ENCODE results near the gene SAPCD1.

Gene SAPCD1

GRCh38 chr6:31732029-31732428 lies 30.4 kb upstream of the SAPCD1 start:
- Histone ChIP-seq H3K4me3 (ENCODE audit: low read depth, low read length) (no peak overlapping the region), H3K27me3 (replicated peaks) (no peaks in the 10 kb centered on the region), H3K27ac (no peak overlapping the region), H3K36me3 (replicated peaks) (peaks cover 48% of the 10 kb centered on the region)
- no peak for DNase-seq
- TF ChIP-seq, protein P1, sequence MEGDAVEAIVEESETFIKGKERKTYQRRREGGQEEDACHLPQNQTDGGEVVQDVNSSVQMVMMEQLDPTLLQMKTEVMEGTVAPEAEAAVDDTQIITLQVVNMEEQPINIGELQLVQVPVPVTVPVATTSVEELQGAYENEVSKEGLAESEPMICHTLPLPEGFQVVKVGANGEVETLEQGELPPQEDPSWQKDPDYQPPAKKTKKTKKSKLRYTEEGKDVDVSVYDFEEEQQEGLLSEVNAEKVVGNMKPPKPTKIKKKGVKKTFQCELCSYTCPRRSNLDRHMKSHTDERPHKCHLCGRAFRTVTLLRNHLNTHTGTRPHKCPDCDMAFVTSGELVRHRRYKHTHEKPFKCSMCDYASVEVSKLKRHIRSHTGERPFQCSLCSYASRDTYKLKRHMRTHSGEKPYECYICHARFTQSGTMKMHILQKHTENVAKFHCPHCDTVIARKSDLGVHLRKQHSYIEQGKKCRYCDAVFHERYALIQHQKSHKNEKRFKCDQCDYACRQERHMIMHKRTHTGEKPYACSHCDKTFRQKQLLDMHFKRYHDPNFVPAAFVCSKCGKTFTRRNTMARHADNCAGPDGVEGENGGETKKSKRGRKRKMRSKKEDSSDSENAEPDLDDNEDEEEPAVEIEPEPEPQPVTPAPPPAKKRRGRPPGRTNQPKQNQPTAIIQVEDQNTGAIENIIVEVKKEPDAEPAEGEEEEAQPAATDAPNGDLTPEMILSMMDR (IDR thresholded peaks at IDR 0.05; ENCODE audit: low read depth, low read length, missing control alignments), result no peak
- in situ Hi-C loops (cut with HindIII; ENCODE audit: low pct_ligation_motif_present, low sequenced_read_pairs), result no loop called here

- Histone ChIP-seq H3K27ac (no peak overlapping the region), H3K4me3 (ENCODE audit: low read depth, low read length) (peak overlapping the region; percentile 96)
- in situ Hi-C loops (cut with HindIII; ENCODE audit: low pct_ligation_motif_present, low sequenced_read_pairs), result no loop called here
Observed at GRCh38 chr6:31733734-31734133, 28.7 kb upstream of the SAPCD1 start.

GRCh38 chr6:31734247-31734820 lies 28.1 kb upstream of the SAPCD1 start:
- no peak for DNase-seq
- peak overlapping the region; percentile 81 for H3K27ac ChIP-seq
- H3K36me3 ChIP-seq (replicated peaks), result peaks cover 39% of the 10 kb centered on the region
- no peaks in the 10 kb centered on the region for H3K27me3 ChIP-seq (replicated peaks)
- TF ChIP-seq, protein P1 (IDR thresholded peaks at IDR 0.05; ENCODE audit: low read depth, low read length, missing control alignments), result no peak
- peak overlapping the region; percentile 96 for H3K4me3 ChIP-seq (ENCODE audit: low read depth, low read length)
- in situ Hi-C loops (cut with HindIII; ENCODE audit: low pct_ligation_motif_present, low sequenced_read_pairs), result no loop called here

More at GRCh38 chr6:31733734-31734133, 28.7 kb upstream of the SAPCD1 start:
- Histone ChIP-seq H3K27me3 (replicated peaks) (no peaks in the 10 kb centered on the region), H3K36me3 (replicated peaks) (peaks cover 39% of the 10 kb centered on the region)
- no peak for DNase-seq
- TF ChIP-seq, protein P1 (IDR thresholded peaks at IDR 0.05; ENCODE audit: low read depth, low read length, missing control alignments), result no peak

- Histone ChIP-seq H3K36me3 (replicated peaks) (peaks cover 39% of the 10 kb centered on the region), H3K4me3 (ENCODE audit: low read depth, low read length) (peak overlapping the region; percentile 96), H3K27ac (peak overlapping the region; percentile 81), H3K27me3 (replicated peaks) (no peaks in the 10 kb centered on the region)
- in situ Hi-C loops (cut with HindIII; ENCODE audit: low pct_ligation_motif_present, low sequenced_read_pairs), result no loop called here
- DNase-seq, result peak; percentile 50
- TF ChIP-seq, protein P1 (IDR thresholded peaks at IDR 0.05; ENCODE audit: low read depth, low read length, missing control alignments), result no peak
Observed at GRCh38 chr6:31734821-31735406, 27.5 kb upstream of the SAPCD1 start.

GRCh38 chr6:31736021-31736767 lies 26.3 kb upstream of the SAPCD1 start, which contains the start of gene CLIC1:
TSS of gene CLIC1 (minus strand) at chr6:31736530. CDS start at chr6:31736300, 230 bp downstream.
- DNase-seq, result peak; percentile 78
- in situ Hi-C loops (cut with HindIII; ENCODE audit: low pct_ligation_motif_present, low sequenced_read_pairs), result no loop called here
- TF ChIP-seq, protein P1 (IDR thresholded peaks at IDR 0.05; ENCODE audit: low read depth, low read length, missing control alignments), result no peak
- Histone ChIP-seq H3K4me3 (ENCODE audit: low read depth, low read length) (peak within 1 kb of the TSS; percentile 96), H3K27me3 (replicated peaks) (no peaks in the 10 kb centered on the region), H3K36me3 (replicated peaks) (peaks cover 33% of the 10 kb centered on the region), H3K27ac (peak within 1 kb of the TSS; percentile 81)
